B cell (primary cell): Measurements from ENCODE around the gene HOXA11. TPM values are rescaled to one million over a fixed set of nuclear protein-coding genes. Genes with fewer than 3 reads are reported as not detected.

Experiments used
- ATAC-seq: fragments of 200-7000 bp; cut with Tn5 transposase; one replicate; pipeline ENCODE4 v1.10.0; 2021; ENCODE audit warnings: low read depth, mild to moderate bottlenecking, moderate number of reproducible peaks, moderate library complexity
- CTCF ChIA-PET: fragments of 350-600 bp; sonication (Branson Sonifier 250); formaldehyde crosslinking; loops from one replicate; lab custom pipeline; 2021; ENCODE audit warnings: antibody characterized with exemption, inconsistent platforms; lab: Charles Lee
- POLR2A ChIA-PET: fragments of 350-600 bp; sonication (Branson Sonifier 250); formaldehyde crosslinking; loops from one replicate; lab custom pipeline; 2021; ENCODE audit warnings: antibody characterized with exemption; lab: Charles Lee
- DNase-seq: peaks from one replicate; pipeline ENCODE4 v3.0.0; 2013
- H2AFZ ChIP-seq: 2 replicates; pipeline ENCODE4 v1.6.1; 2012; ENCODE audit warnings: mild to moderate bottlenecking, low read depth, low read length; ENCODE audit not compliant: insufficient read depth, poor library complexity, severe bottlenecking
- H3K27ac ChIP-seq, 2 donors: 1 replicate in 1 of 2; 2 replicates in 1 of 2; pipeline ENCODE4 v1.5.1; 2012 to 2013; ENCODE audit warnings: low read length in 2 of 2, mild to moderate bottlenecking in 2 of 2, moderate library complexity in 1 of 2
- H3K27me3 ChIP-seq, 4 experiments: fragments of 200-600 bp in 1 of 4; sonication (generic) in 1 of 4; replicated peaks in 1 of 4; 1 replicate in 2 of 4; 2 replicates in 2 of 4; pipeline versions ENCODE4 v1.6.1 to v1.7.0; 2013 to 2016; ENCODE audit warnings: low read length in 3 of 4, mild to moderate bottlenecking in 2 of 4, mixed read lengths in 1 of 4, moderate library complexity in 1 of 4; ENCODE audit not compliant: insufficient read depth in 4 of 4, control insufficient read depth in 3 of 4; ENCODE audit errors: control extremely low read depth in 1 of 4
- H3K36me3 ChIP-seq, 2 experiments: replicated peaks in 1 of 2; 1 replicate in 1 of 2; 2 replicates in 1 of 2; pipeline versions ENCODE4 v1.6.1 to v1.7.1; 2013; ENCODE audit warnings: low read length in 1 of 2; ENCODE audit not compliant: insufficient read depth in 2 of 2, control insufficient read depth in 1 of 2; ENCODE audit errors: control extremely low read depth in 1 of 2, extremely low read depth in 1 of 2
- H3K4me1 ChIP-seq, 2 donors: fragments of 200-600 bp in 1 of 2; sonication (generic) in 1 of 2; 1 replicate in 1 of 2; 2 replicates in 1 of 2; pipeline versions ENCODE4 v1.5.1 to v1.6.1; 2013 to 2017; ENCODE audit warnings: low read length in 2 of 2; ENCODE audit not compliant: control insufficient read depth in 2 of 2, insufficient read depth in 2 of 2
- H3K4me2 ChIP-seq: replicated peaks from 2 replicates; pipeline ENCODE3; 2012; ENCODE audit warnings: mild to moderate bottlenecking, low read depth, low read length; ENCODE audit not compliant: poor library complexity, severe bottlenecking
- H3K4me3 ChIP-seq, 5 experiments: fragments of 200-600 bp in 1 of 5; sonication (generic) in 1 of 5; 1 replicate in 3 of 5; 2 replicates in 2 of 5; pipeline versions ENCODE4 v1.5.1 to v1.7.0; 2011 to 2016; ENCODE audit warnings: low read length in 4 of 5, mild to moderate bottlenecking in 4 of 5, low read depth in 2 of 5, control low read depth in 1 of 5, moderate library complexity in 1 of 5; ENCODE audit not compliant: insufficient read depth in 1 of 5; ENCODE audit errors: control extremely low read depth in 1 of 5, extremely low read depth in 1 of 5
- H3K79me2 ChIP-seq: fragments of 200-600 bp; sonication (generic); one replicate; pipeline ENCODE4 v1.6.0; 2016; ENCODE audit warnings: low read length; ENCODE audit not compliant: control insufficient read depth, insufficient read depth
- H3K9ac ChIP-seq: fragments of 200-600 bp; sonication (generic); 2 replicates; pipeline ENCODE4 v1.6.1; 2017; ENCODE audit warnings: mild to moderate bottlenecking, low read length, moderate library complexity
- H3K9me3 ChIP-seq, 3 donors: one replicate each; pipeline versions ENCODE4 v1.6.1 to v1.7.1; 2013; ENCODE audit warnings: low read length in 2 of 3; ENCODE audit not compliant: control insufficient read depth in 2 of 3, insufficient read depth in 1 of 3; ENCODE audit errors: control extremely low read depth in 1 of 3
- H4K20me1 ChIP-seq: 2 replicates; pipeline ENCODE4 v1.6.0; 2012; ENCODE audit warnings: mild to moderate bottlenecking, low read length; ENCODE audit not compliant: insufficient read depth, control insufficient read depth, poor library complexity, severe bottlenecking
- H3K27ac Mint-ChIP-seq: one replicate; pipeline ENCODE4 v1.8.0; 2021; ENCODE audit warnings: mixed read lengths
- H3K27me3 Mint-ChIP-seq: one replicate; pipeline ENCODE4 v1.8.0; 2021; ENCODE audit warnings: mixed read lengths
- H3K4me1 Mint-ChIP-seq: one replicate; pipeline ENCODE4 v1.8.0; 2021; ENCODE audit warnings: mixed read lengths
- H3K4me3 Mint-ChIP-seq: one replicate; pipeline ENCODE4 v1.8.0; 2021; ENCODE audit warnings: mixed read lengths
- H3K9me3 Mint-ChIP-seq: one replicate; pipeline ENCODE4 v1.8.0; 2022; ENCODE audit warnings: mixed read lengths; ENCODE audit not compliant: insufficient read depth
- EZH2 ChIP-seq: IDR thresholded peaks from 2 replicates; pipeline ENCODE4 v1.6.1; 2012; ENCODE audit warnings: borderline replicate concordance, low read depth, mild to moderate bottlenecking, moderate library complexity, low read length; ENCODE audit not compliant: insufficient read depth, poor library complexity, severe bottlenecking
- WGBS: methylation state at CpG from one replicate; pipeline ENCODE4 v1.1.5; 2013; ENCODE audit warnings: missing lambda C conversion rate; ENCODE audit not compliant: insufficient coverage; 5-methylcytosine and 5-hydroxymethylcytosine counted together
- intact Hi-C: fragments of 100-400 bp; cut with micrococcal nuclease; formaldehyde crosslinking; loops from one replicate; pipeline ENCODE4 v1.10.0; 2022
- polyA plus RNA-seq: library from polyadenylated mRNA; depleted of rRNA; stranded (reverse); fragments of >200 nt; gene quantifications from 2 replicates; pipeline ENCODE4 v1.2.3, GENCODE V29; 2012
- total RNA-seq, 2 donors: library from RNA; stranded (reverse); fragments of 120-200 nt in 1 of 2; gene quantifications; 1 replicate in 1 of 2; 2 replicates in 1 of 2; pipeline versions ENCODE4 v1.2.3 to v1.2.4, GENCODE V29; 2013 to 2022
- TF ChIP-seq, protein P1 (sequence below): fragments of 200-600 bp; IDR thresholded peaks from one replicate; pipeline ENCODE4 v1.8.0; 2022; ENCODE audit warnings: antibody characterized with exemption, mild to moderate bottlenecking

HOXA11 gene
- total and polyA plus RNA-seq, 2 donors (not counting 1 experiment from before 2014, with no cell fraction given) = not detected

DNA sequence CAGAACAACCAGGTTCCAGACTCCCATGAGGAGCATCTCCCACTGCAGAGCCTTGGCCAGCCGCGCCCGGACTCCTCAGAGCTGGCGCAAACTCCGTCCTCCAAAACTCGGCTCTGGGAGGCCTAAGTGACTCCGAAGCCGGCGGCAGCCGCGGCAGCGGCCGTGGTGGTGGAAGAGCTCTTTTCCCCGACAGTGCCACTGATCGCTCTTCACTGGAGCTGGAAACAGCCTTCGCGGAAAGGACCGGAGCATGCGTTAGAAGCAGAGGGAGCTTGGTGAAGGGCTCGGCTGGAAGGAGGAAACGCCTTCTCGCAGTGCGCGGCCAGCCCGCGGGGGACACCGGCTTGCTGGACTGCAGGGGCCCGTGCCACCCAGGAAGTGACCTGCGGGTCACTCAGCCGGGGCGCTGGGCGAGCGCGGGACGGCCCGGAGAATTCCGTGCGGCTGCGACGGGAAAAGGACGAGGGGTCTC, 19.9 kb upstream of the HOXA11 start:
- Histone ChIP-seq H2AFZ (no peak overlapping the region), H3K9ac (no peak overlapping the region), H4K20me1 (no peaks in the 10 kb centered on the region), H3K4me1 (peaks cover 36 to 58% of the 10 kb centered on the region in 2 donors), H3K27ac (no peak overlapping the region), H3K9me3 (peaks cover 1 to 45% (median 6%) of the 10 kb centered on the region in 3 donors), H3K4me3 (no peak overlapping the region), H3K27me3 (peaks cover 1 to 94% (median 90%) of the 10 kb centered on the region in 4 experiments), H3K36me3 (no peaks in the 10 kb centered on the region), H3K79me2 (no peaks in the 10 kb centered on the region), H3K4me2 (peak overlapping the region; percentile 9)
- H3K27me3 Mint-ChIP-seq = peaks cover 86% of the 10 kb centered on the region
- TF ChIP-seq EZH2 = no peak
- TF ChIP-seq, protein P1, sequence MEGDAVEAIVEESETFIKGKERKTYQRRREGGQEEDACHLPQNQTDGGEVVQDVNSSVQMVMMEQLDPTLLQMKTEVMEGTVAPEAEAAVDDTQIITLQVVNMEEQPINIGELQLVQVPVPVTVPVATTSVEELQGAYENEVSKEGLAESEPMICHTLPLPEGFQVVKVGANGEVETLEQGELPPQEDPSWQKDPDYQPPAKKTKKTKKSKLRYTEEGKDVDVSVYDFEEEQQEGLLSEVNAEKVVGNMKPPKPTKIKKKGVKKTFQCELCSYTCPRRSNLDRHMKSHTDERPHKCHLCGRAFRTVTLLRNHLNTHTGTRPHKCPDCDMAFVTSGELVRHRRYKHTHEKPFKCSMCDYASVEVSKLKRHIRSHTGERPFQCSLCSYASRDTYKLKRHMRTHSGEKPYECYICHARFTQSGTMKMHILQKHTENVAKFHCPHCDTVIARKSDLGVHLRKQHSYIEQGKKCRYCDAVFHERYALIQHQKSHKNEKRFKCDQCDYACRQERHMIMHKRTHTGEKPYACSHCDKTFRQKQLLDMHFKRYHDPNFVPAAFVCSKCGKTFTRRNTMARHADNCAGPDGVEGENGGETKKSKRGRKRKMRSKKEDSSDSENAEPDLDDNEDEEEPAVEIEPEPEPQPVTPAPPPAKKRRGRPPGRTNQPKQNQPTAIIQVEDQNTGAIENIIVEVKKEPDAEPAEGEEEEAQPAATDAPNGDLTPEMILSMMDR = no peak
- 14% methylated on average over 41 of the region's 41 CpGs for WGBS
- no peak overlapping the region for H3K27ac Mint-ChIP-seq
- ATAC-seq (no peak), DNase-seq (peak; percentile 39)
- H3K4me1 Mint-ChIP-seq = peaks cover 33% of the 10 kb centered on the region
- ChIA-PET POLR2A (no interaction called here), CTCF (interaction anchor here (0.8 to 1.2 kb wide), 2 partner anchors 9 to 13 kb away, joined by 3 to 5 read pairs; no protein-coding TSS in a partner anchor)
- H3K9me3 Mint-ChIP-seq = no peaks in the 10 kb centered on the region
- no peak overlapping the region for H3K4me3 Mint-ChIP-seq
- intact Hi-C loops = loop anchor here (2.0 to 5.0 kb wide), 2 partner anchors 20 to 1207 kb away; partner anchors contain the start of genes CREB5 and HOXA11

DNA sequence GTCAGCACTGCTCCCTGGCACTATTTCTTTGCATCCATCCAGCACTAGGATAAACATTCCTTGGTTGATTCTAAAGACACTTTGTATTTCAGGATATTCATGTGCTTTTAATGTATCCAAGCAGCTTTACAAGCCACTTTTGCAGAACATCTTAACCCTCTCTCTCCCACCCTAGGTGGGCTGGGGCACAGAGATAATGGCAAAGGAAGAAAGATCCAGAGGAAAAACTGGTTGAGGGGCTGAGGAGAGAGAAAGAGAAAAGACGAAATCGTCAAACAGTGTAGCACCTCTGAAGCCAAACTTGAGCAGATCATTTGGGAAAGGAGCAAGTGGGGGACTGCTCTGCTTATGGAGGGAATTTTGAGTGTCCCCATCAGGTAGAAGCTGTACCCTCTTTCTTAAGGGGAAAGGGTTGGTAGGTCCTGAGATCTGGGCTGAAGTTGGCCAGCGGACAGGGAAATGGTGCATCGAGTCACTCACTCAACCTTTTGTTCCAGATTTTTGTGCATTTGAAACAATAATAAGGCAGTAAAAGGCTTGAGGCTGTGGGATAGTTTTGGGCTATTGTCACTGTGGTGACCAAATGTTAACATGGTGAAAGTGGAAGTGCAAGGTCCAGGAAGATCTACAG, 19.0 kb upstream of the HOXA11 start:
- Histone ChIP-seq H3K36me3 (no peaks in the 10 kb centered on the region), H3K27me3 (peaks cover 1 to 88% (median 86%) of the 10 kb centered on the region in 4 experiments), H3K9me3 (peaks cover 1 to 47% (median 6%) of the 10 kb centered on the region in 3 donors), H3K4me2 (no peak overlapping the region), H3K4me1 (peaks cover 39 to 61% of the 10 kb centered on the region in 2 donors), H2AFZ (no peak overlapping the region), H3K27ac (no peak overlapping the region), H3K4me3 (no peak overlapping the region), H4K20me1 (no peaks in the 10 kb centered on the region), H3K79me2 (no peaks in the 10 kb centered on the region), H3K9ac (no peak overlapping the region)
- H3K27me3 Mint-ChIP-seq = peaks cover 79% of the 10 kb centered on the region
- TF ChIP-seq, protein P1 = no peak
- H3K4me1 Mint-ChIP-seq = peaks cover 37% of the 10 kb centered on the region
- H3K27ac Mint-ChIP-seq = peak overlapping the region; percentile 7
- H3K9me3 Mint-ChIP-seq = no peaks in the 10 kb centered on the region
- POLR2A ChIA-PET = no interaction called here
- no peak overlapping the region for H3K4me3 Mint-ChIP-seq
- intact Hi-C loops = loop anchor here (2.0 to 5.0 kb wide), 2 partner anchors 19 to 1208 kb away; partner anchors contain the start of genes CREB5 and HOXA11
- WGBS = 31% methylated on average over 3 of the region's 4 CpGs
- ATAC-seq = no peak
- CTCF ChIA-PET = interaction anchor here (1.0 to 1.4 kb wide), 4 partner anchors 8 to 1356 kb away, joined by 3 to 5 read pairs (median 3); no protein-coding TSS in a partner anchor
- peak; percentile 14 for DNase-seq
